HG03097 (cell line): ENCODE data around the gene TNMD.
"Not testable (repeated sequence)": the region's sequence is repeated elsewhere in the genome, so short reads cannot be mapped to it uniquely, and the experiment has no call there.

Experiments used
- ATAC-seq: cut with Tn5 transposase; IDR thresholded peaks from one replicate; pipeline ENCODE4 v1.9.1; 2021; ENCODE audit not compliant: unreplicated experiment, low FRiP score

TNMD gene

GRCh38 chrX:100584611-100585010 is at the start of gene TNMD:
Gene TNMD, plus strand, starts transcription at chrX:100584936. Its CDS starts 83 bp downstream, at chrX:100585019.
- no peak for ATAC-seq

- ATAC-seq, result not testable (repeated sequence)
Observed at GRCh38 chrX:100565534-100565933, 19.2 kb upstream of the TNMD start.

- ATAC-seq, result no peak
Observed at GRCh38 chrX:100586747-100587146, 2.0 kb downstream of the TNMD start.

GRCh38 chrX:100587861-100588260 is 3.1 kb downstream of the TNMD start:
- ATAC-seq, result no peak

GRCh38 chrX:100591256-100592051 is 6.7 kb downstream of the TNMD start:
- no peak for ATAC-seq

GRCh38 chrX:100593126-100593525 is 8.4 kb downstream of the TNMD start:
- no peak for ATAC-seq

GRCh38 chrX:100593581-100593980 is 8.8 kb downstream of the TNMD start:
- ATAC-seq, result no peak

GRCh38 chrX:100596601-100597000 is 11.9 kb downstream of the TNMD start:
- ATAC-seq, result no peak

- no peak for ATAC-seq
Observed at GRCh38 chrX:100599456-100599855, 14.7 kb downstream of the TNMD start.

GRCh38 chrX:100600340-100600739 is 15.6 kb downstream of the TNMD start:
- no peak for ATAC-seq

- ATAC-seq, result peak; percentile 99
Observed at GRCh38 chrX:100600758-100601157, 16.0 kb downstream of the TNMD start.

- ATAC-seq, result no peak
Observed at GRCh38 chrX:100606753-100607152, 22.0 kb downstream of the TNMD start.

GRCh38 chrX:100609591-100609990 is 24.9 kb downstream of the TNMD start:
- ATAC-seq, result no peak

GRCh38 chrX:100611951-100612350 is 27.2 kb downstream of the TNMD start:
- ATAC-seq, result no peak

- ATAC-seq, result peak; percentile 98
Observed at GRCh38 chrX:100615005-100615404, 30.3 kb downstream of the TNMD start.

- ATAC-seq, result no peak
Observed at GRCh38 chrX:100623001-100623400, 38.3 kb downstream of the TNMD start.

- peak; percentile 94 for ATAC-seq
Observed at GRCh38 chrX:100625985-100626491, 41.3 kb downstream of the TNMD start.

- no peak for ATAC-seq
Observed at GRCh38 chrX:100635040-100635439, 50.3 kb downstream of the TNMD start.

GRCh38 chrX:100635989-100636320 is 51.2 kb downstream of the TNMD start:
- no peak for ATAC-seq

- ATAC-seq, result peak; percentile 96
Observed at GRCh38 chrX:100636321-100636991, 51.7 kb downstream of the TNMD start, which contains the start of gene TSPAN6. Gene TSPAN6, minus strand, starts transcription at chrX:100636806. Its CDS starts 112 bp downstream, at chrX:100636694.

- no peak for ATAC-seq
Observed at GRCh38 chrX:100642290-100642689, 57.6 kb downstream of the TNMD start.

GRCh38 chrX:100643212-100643611 is 58.5 kb downstream of the TNMD start:
- ATAC-seq, result no peak
